WTC11 (cell line): ENCODE results near the gene CFAP126. TPM values are rescaled to one million over a fixed set of nuclear protein-coding genes. Genes with fewer than 3 reads are reported as not detected.

Source experiments
- ELF4 ChIP-seq: sonication (generic); formaldehyde crosslinking; IDR thresholded peaks from 2 replicates; pipeline ENCODE4 v1.8.1; 2022; ENCODE audit warnings: low read depth, mild to moderate bottlenecking, moderate library complexity, missing genetic modification reagents
- FOXJ3 ChIP-seq: sonication (generic); formaldehyde crosslinking; IDR thresholded peaks from 2 replicates; pipeline ENCODE4 v1.9.0; 2021; ENCODE audit warnings: missing genetic modification reagents, mild to moderate bottlenecking, borderline replicate concordance
- GRHL2 ChIP-seq: fragments of 250-450 bp; sonication (Bioruptor Pico); IDR thresholded peaks from 2 replicates; pipeline ENCODE4 v1.8.0; 2022; ENCODE audit warnings: mild to moderate bottlenecking, moderate library complexity; ENCODE audit not compliant: insufficient replicate concordance, severe bottlenecking
- JUN ChIP-seq: sonication (generic); formaldehyde crosslinking; IDR thresholded peaks from 2 replicates; pipeline ENCODE4 v1.8.0; 2023; ENCODE audit warnings: mild to moderate bottlenecking, missing genetic modification reagents
- NFATC4 ChIP-seq: fragments of 250-450 bp; sonication (Bioruptor Pico); IDR thresholded peaks from 2 replicates; pipeline ENCODE4 v1.9.0; 2021; ENCODE audit warnings: mild to moderate bottlenecking
- OVOL2 ChIP-seq: fragments of 250-450 bp; sonication (Bioruptor Pico); IDR thresholded peaks from 2 replicates; pipeline ENCODE4 v1.9.0; 2021; ENCODE audit warnings: mild to moderate bottlenecking, borderline replicate concordance
- SMAD4 ChIP-seq: sonication (generic); formaldehyde crosslinking; IDR thresholded peaks from 2 replicates; pipeline ENCODE4 v1.8.0; 2022; ENCODE audit warnings: mild to moderate bottlenecking, missing genetic modification reagents
- TEAD4 ChIP-seq: sonication (generic); formaldehyde crosslinking; IDR thresholded peaks from 2 replicates; pipeline ENCODE4 v1.8.0; 2022; ENCODE audit warnings: mild to moderate bottlenecking, missing genetic modification reagents
- TP53 ChIP-seq: sonication (generic); formaldehyde crosslinking; IDR thresholded peaks from 2 replicates; pipeline ENCODE4 v1.8.1; 2023; ENCODE audit warnings: mild to moderate bottlenecking, missing genetic modification reagents
- ZNF138 ChIP-seq: sonication (generic); formaldehyde crosslinking; conservative IDR thresholded peaks from 2 replicates; pipeline ENCODE4 v1.8.1; 2022; ENCODE audit warnings: mild to moderate bottlenecking, moderate library complexity, missing genetic modification reagents
- ZNF396 ChIP-seq: fragments of 250-450 bp; sonication (Bioruptor Pico); IDR thresholded peaks from 2 replicates; pipeline ENCODE4 v1.8.0; 2021; ENCODE audit warnings: mild to moderate bottlenecking, moderate library complexity, borderline replicate concordance
- total RNA-seq: library from RNA; stranded (reverse); gene quantifications from 3 replicates; pipeline ENCODE4 v1.2.3, GENCODE V29; 2021
- TF ChIP-seq, protein P1 (sequence below): sonication (generic); formaldehyde crosslinking; IDR thresholded peaks from 2 replicates; pipeline ENCODE4 v1.8.1; 2023; ENCODE audit warnings: mild to moderate bottlenecking, missing genetic modification reagents, borderline replicate concordance
- TF ChIP-seq, protein P2 (sequence below): fragments of 250-450 bp; sonication (Bioruptor Pico); IDR thresholded peaks from 2 replicates; pipeline ENCODE4 v1.9.0; 2021; ENCODE audit warnings: mild to moderate bottlenecking
- TF ChIP-seq, protein P3 (sequence below): sonication (generic); formaldehyde crosslinking; IDR thresholded peaks from 2 replicates; pipeline ENCODE4 v1.8.0; 2023; ENCODE audit warnings: missing genetic modification reagents, mild to moderate bottlenecking, borderline replicate concordance
- TF ChIP-seq, protein P4 (sequence below): fragments of 250-450 bp; sonication (Bioruptor Pico); IDR thresholded peaks from 2 replicates; pipeline ENCODE4 v2.1.2; 2022; ENCODE audit warnings: mild to moderate bottlenecking, moderate library complexity
- TF ChIP-seq, protein P5 (sequence below): sonication (generic); formaldehyde crosslinking; IDR thresholded peaks from 2 replicates; pipeline ENCODE4 v1.8.1; 2022; ENCODE audit warnings: mild to moderate bottlenecking, moderate library complexity, missing genetic modification reagents
- TF ChIP-seq, protein P6 (sequence below): sonication (generic); formaldehyde crosslinking; IDR thresholded peaks from 2 replicates; pipeline ENCODE4 v1.8.0; 2022; ENCODE audit warnings: mild to moderate bottlenecking, missing genetic modification reagents
- TF ChIP-seq, protein P7 (sequence below): fragments of 200-600 bp; IDR thresholded peaks from 2 replicates; pipeline ENCODE4 v1.8.0; 2022; ENCODE audit warnings: antibody characterized with exemption
- TF ChIP-seq, protein P8 (sequence below): sonication (generic); formaldehyde crosslinking; IDR thresholded peaks from 2 replicates; pipeline ENCODE4 v1.8.1; 2022; ENCODE audit warnings: low read depth, missing genetic modification reagents, borderline replicate concordance

CFAP126 gene
- total RNA-seq, 1 experiment from 2014 or later: not detected

DNA sequence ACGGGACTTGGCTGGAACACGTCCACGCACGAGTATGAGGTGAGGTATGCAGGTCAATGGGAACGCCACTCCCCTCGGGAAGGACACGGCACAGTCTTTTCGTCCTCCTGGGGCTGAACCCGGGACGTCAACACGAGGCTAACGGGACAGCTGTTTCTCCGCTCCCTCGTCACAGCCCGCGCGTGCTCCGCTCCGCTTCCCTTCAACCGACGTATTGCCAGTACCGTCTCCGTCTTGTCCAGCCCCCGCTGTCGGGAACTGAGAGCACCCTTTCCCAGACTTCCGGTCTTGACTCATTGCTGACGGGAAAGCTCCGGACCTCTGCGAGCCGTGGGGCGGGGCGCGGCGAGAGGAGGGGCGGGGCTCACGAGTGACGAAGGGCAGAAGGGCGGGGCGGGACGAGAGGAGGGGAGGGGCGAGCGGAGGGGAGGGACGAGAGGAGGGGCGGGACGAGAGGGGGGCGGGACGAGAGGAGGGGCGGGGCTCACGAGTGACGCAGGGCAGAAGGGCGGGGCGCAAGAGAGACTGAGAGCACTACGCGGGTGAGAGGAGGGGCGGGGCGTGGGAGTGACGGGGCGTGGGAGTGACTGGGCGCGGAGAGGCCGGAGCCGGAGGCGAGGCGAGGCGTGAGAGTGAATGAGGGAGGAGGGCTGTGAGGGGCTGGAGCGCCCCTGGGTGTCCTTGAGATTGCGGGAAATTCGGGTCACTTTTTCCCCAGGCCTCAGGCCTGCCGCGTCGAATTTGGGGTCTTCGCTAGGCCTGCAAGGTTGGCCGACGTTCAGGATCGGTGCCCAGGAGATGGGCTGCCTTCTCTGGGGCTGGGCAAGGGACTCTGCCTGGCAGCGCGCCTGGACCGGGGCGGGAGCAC lies 22.2 kb upstream of the CFAP126 start (continued):
- TF ChIP-seq, protein P1, sequence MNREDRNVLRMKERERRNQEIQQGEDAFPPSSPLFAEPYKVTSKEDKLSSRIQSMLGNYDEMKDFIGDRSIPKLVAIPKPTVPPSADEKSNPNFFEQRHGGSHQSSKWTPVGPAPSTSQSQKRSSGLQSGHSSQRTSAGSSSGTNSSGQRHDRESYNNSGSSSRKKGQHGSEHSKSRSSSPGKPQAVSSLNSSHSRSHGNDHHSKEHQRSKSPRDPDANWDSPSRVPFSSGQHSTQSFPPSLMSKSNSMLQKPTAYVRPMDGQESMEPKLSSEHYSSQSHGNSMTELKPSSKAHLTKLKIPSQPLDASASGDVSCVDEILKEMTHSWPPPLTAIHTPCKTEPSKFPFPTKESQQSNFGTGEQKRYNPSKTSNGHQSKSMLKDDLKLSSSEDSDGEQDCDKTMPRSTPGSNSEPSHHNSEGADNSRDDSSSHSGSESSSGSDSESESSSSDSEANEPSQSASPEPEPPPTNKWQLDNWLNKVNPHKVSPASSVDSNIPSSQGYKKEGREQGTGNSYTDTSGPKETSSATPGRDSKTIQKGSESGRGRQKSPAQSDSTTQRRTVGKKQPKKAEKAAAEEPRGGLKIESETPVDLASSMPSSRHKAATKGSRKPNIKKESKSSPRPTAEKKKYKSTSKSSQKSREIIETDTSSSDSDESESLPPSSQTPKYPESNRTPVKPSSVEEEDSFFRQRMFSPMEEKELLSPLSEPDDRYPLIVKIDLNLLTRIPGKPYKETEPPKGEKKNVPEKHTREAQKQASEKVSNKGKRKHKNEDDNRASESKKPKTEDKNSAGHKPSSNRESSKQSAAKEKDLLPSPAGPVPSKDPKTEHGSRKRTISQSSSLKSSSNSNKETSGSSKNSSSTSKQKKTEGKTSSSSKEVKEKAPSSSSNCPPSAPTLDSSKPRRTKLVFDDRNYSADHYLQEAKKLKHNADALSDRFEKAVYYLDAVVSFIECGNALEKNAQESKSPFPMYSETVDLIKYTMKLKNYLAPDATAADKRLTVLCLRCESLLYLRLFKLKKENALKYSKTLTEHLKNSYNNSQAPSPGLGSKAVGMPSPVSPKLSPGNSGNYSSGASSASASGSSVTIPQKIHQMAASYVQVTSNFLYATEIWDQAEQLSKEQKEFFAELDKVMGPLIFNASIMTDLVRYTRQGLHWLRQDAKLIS (CRISPR knock-in tag): no peak
- no peak for TF ChIP-seq NFATC4 (CRISPR knock-in tag)
- TF ChIP-seq ZNF396 (CRISPR knock-in tag): no peak
- TF ChIP-seq ZNF138: no peak
- no peak for TF ChIP-seq SMAD4 (CRISPR knock-in tag)
- no peak for TF ChIP-seq FOXJ3 (CRISPR knock-in tag)
- TF ChIP-seq, protein P2, sequence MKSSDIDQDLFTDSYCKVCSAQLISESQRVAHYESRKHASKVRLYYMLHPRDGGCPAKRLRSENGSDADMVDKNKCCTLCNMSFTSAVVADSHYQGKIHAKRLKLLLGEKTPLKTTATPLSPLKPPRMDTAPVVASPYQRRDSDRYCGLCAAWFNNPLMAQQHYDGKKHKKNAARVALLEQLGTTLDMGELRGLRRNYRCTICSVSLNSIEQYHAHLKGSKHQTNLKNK (CRISPR knock-in tag): no peak
- TF ChIP-seq, protein P3, sequence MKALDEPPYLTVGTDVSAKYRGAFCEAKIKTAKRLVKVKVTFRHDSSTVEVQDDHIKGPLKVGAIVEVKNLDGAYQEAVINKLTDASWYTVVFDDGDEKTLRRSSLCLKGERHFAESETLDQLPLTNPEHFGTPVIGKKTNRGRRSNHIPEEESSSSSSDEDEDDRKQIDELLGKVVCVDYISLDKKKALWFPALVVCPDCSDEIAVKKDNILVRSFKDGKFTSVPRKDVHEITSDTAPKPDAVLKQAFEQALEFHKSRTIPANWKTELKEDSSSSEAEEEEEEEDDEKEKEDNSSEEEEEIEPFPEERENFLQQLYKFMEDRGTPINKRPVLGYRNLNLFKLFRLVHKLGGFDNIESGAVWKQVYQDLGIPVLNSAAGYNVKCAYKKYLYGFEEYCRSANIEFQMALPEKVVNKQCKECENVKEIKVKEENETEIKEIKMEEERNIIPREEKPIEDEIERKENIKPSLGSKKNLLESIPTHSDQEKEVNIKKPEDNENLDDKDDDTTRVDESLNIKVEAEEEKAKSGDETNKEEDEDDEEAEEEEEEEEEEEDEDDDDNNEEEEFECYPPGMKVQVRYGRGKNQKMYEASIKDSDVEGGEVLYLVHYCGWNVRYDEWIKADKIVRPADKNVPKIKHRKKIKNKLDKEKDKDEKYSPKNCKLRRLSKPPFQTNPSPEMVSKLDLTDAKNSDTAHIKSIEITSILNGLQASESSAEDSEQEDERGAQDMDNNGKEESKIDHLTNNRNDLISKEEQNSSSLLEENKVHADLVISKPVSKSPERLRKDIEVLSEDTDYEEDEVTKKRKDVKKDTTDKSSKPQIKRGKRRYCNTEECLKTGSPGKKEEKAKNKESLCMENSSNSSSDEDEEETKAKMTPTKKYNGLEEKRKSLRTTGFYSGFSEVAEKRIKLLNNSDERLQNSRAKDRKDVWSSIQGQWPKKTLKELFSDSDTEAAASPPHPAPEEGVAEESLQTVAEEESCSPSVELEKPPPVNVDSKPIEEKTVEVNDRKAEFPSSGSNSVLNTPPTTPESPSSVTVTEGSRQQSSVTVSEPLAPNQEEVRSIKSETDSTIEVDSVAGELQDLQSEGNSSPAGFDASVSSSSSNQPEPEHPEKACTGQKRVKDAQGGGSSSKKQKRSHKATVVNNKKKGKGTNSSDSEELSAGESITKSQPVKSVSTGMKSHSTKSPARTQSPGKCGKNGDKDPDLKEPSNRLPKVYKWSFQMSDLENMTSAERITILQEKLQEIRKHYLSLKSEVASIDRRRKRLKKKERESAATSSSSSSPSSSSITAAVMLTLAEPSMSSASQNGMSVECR (CRISPR knock-in tag): no peak
- no peak for TF ChIP-seq ELF4 (CRISPR knock-in tag)
- TF ChIP-seq, protein P4, sequence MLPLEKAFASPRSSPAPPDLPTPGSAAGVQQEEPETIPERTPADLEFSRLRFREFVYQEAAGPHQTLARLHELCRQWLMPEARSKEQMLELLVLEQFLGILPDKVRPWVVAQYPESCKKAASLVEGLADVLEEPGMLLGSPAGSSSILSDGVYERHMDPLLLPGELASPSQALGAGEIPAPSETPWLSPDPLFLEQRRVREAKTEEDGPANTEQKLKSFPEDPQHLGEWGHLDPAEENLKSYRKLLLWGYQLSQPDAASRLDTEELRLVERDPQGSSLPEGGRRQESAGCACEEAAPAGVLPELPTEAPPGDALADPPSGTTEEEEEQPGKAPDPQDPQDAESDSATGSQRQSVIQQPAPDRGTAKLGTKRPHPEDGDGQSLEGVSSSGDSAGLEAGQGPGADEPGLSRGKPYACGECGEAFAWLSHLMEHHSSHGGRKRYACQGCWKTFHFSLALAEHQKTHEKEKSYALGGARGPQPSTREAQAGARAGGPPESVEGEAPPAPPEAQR (CRISPR knock-in tag): no peak
- TF ChIP-seq, protein P5, sequence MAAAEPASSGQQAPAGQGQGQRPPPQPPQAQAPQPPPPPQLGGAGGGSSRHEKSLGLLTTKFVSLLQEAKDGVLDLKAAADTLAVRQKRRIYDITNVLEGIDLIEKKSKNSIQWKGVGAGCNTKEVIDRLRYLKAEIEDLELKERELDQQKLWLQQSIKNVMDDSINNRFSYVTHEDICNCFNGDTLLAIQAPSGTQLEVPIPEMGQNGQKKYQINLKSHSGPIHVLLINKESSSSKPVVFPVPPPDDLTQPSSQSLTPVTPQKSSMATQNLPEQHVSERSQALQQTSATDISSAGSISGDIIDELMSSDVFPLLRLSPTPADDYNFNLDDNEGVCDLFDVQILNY: no peak; the same call in 1 of the 2 replicates
- TF ChIP-seq, protein P6, sequence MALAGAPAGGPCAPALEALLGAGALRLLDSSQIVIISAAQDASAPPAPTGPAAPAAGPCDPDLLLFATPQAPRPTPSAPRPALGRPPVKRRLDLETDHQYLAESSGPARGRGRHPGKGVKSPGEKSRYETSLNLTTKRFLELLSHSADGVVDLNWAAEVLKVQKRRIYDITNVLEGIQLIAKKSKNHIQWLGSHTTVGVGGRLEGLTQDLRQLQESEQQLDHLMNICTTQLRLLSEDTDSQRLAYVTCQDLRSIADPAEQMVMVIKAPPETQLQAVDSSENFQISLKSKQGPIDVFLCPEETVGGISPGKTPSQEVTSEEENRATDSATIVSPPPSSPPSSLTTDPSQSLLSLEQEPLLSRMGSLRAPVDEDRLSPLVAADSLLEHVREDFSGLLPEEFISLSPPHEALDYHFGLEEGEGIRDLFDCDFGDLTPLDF: no peak
- TF ChIP-seq, protein P7, sequence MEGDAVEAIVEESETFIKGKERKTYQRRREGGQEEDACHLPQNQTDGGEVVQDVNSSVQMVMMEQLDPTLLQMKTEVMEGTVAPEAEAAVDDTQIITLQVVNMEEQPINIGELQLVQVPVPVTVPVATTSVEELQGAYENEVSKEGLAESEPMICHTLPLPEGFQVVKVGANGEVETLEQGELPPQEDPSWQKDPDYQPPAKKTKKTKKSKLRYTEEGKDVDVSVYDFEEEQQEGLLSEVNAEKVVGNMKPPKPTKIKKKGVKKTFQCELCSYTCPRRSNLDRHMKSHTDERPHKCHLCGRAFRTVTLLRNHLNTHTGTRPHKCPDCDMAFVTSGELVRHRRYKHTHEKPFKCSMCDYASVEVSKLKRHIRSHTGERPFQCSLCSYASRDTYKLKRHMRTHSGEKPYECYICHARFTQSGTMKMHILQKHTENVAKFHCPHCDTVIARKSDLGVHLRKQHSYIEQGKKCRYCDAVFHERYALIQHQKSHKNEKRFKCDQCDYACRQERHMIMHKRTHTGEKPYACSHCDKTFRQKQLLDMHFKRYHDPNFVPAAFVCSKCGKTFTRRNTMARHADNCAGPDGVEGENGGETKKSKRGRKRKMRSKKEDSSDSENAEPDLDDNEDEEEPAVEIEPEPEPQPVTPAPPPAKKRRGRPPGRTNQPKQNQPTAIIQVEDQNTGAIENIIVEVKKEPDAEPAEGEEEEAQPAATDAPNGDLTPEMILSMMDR: no peak
- no peak for TF ChIP-seq OVOL2 (CRISPR knock-in tag)
- no peak for TF ChIP-seq JUN (CRISPR knock-in tag)
- no peak for TF ChIP-seq TEAD4 (CRISPR knock-in tag)
- no peak for TF ChIP-seq TP53 (CRISPR knock-in tag)
- TF ChIP-seq GRHL2 (CRISPR knock-in tag): no peak
- TF ChIP-seq, protein P8, sequence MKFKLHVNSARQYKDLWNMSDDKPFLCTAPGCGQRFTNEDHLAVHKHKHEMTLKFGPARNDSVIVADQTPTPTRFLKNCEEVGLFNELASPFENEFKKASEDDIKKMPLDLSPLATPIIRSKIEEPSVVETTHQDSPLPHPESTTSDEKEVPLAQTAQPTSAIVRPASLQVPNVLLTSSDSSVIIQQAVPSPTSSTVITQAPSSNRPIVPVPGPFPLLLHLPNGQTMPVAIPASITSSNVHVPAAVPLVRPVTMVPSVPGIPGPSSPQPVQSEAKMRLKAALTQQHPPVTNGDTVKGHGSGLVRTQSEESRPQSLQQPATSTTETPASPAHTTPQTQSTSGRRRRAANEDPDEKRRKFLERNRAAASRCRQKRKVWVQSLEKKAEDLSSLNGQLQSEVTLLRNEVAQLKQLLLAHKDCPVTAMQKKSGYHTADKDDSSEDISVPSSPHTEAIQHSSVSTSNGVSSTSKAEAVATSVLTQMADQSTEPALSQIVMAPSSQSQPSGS (CRISPR knock-in tag): no peak
